B cell (primary cell): Measurements from ENCODE around the gene CLEC18C.
"Not testable (repeated sequence)": the region's sequence is repeated elsewhere in the genome, so short reads cannot be mapped to it uniquely, and the experiment has no call there.

Experiments
- CTCF ChIP-seq: fragments of 200-600 bp; IDR thresholded peaks from one replicate; pipeline ENCODE4 v1.8.0; 2022; ENCODE audit warnings: antibody characterized with exemption, mild to moderate bottlenecking
- EZH2 ChIP-seq: IDR thresholded peaks from 2 replicates; pipeline ENCODE4 v1.6.1; 2012; ENCODE audit warnings: borderline replicate concordance, low read depth, mild to moderate bottlenecking, moderate library complexity, low read length; ENCODE audit not compliant: insufficient read depth, poor library complexity, severe bottlenecking

- not testable (repeated sequence) for TF ChIP-seq EZH2, CTCF
Observed at GRCh38 chr16:70199170-70199569, 25.6 kb downstream of the CLEC18C start.
